Measurements from ENCODE around the gene ADARB2.

Gene ADARB2

GRCh38 chr10:1515780-1516491, 221.4 kb downstream of the ADARB2 start:
- no peak for DNase-seq

- no peak for DNase-seq
These were observed 222.1 kb downstream of the ADARB2 start for GRCh38 chr10:1515121-1515779.

GRCh38 chr10:1514681-1515080, 222.6 kb downstream of the ADARB2 start:
- no peak for DNase-seq

GRCh38 chr10:1513221-1513620, 224.1 kb downstream of the ADARB2 start:
- no peak for DNase-seq

- DNase-seq = no peak
These were observed 228.3 kb downstream of the ADARB2 start for GRCh38 chr10:1509011-1509530.

- DNase-seq = no peak
These were observed 229.2 kb downstream of the ADARB2 start for GRCh38 chr10:1508096-1508495.

GRCh38 chr10:1507436-1507835, 229.9 kb downstream of the ADARB2 start:
- DNase-seq = no peak

GRCh38 chr10:1504940-1505339, 232.4 kb downstream of the ADARB2 start:
- DNase-seq = no peak

GRCh38 chr10:1504286-1504685, 233.0 kb downstream of the ADARB2 start:
- no peak for DNase-seq

GRCh38 chr10:1502451-1502850, 234.9 kb downstream of the ADARB2 start:
- no peak for DNase-seq

- no peak for DNase-seq
These were observed 237.9 kb downstream of the ADARB2 start for GRCh38 chr10:1499359-1499957.

GRCh38 chr10:1498746-1499358, 238.5 kb downstream of the ADARB2 start:
- DNase-seq = no peak

GRCh38 chr10:1495915-1496517, 241.3 kb downstream of the ADARB2 start:
- no peak for DNase-seq

- no peak for DNase-seq
These were observed 244.7 kb downstream of the ADARB2 start for GRCh38 chr10:1492641-1493040.

GRCh38 chr10:1491901-1492300, 245.4 kb downstream of the ADARB2 start:
- DNase-seq = no peak

GRCh38 chr10:1489801-1490200, 247.5 kb downstream of the ADARB2 start:
- no peak for DNase-seq

- no peak for DNase-seq
These were observed 248.3 kb downstream of the ADARB2 start for GRCh38 chr10:1488970-1489548.

- no peak for DNase-seq
These were observed 250.3 kb downstream of the ADARB2 start for GRCh38 chr10:1486841-1487687.

- no peak for DNase-seq
These were observed 252.0 kb downstream of the ADARB2 start for GRCh38 chr10:1485357-1485756.

GRCh38 chr10:1483826-1484225, 253.5 kb downstream of the ADARB2 start:
- DNase-seq = no peak

GRCh38 chr10:1483246-1483645, 254.1 kb downstream of the ADARB2 start:
- DNase-seq = no peak

GRCh38 chr10:1477578-1477977, 259.7 kb downstream of the ADARB2 start:
- no peak for DNase-seq

Measured in NCI-H1105 treated with DMSO at 0.1 percent for 48 hours (cell line).